Measurements from ENCODE around the gene SLC2A4RG. TPM values are rescaled to one million over a fixed set of nuclear protein-coding genes. Genes with fewer than 3 reads are reported as not detected.

The SLC2A4RG gene
- total RNA-seq, 1 donor from 2014 or later: 47.9 TPM

DNA sequence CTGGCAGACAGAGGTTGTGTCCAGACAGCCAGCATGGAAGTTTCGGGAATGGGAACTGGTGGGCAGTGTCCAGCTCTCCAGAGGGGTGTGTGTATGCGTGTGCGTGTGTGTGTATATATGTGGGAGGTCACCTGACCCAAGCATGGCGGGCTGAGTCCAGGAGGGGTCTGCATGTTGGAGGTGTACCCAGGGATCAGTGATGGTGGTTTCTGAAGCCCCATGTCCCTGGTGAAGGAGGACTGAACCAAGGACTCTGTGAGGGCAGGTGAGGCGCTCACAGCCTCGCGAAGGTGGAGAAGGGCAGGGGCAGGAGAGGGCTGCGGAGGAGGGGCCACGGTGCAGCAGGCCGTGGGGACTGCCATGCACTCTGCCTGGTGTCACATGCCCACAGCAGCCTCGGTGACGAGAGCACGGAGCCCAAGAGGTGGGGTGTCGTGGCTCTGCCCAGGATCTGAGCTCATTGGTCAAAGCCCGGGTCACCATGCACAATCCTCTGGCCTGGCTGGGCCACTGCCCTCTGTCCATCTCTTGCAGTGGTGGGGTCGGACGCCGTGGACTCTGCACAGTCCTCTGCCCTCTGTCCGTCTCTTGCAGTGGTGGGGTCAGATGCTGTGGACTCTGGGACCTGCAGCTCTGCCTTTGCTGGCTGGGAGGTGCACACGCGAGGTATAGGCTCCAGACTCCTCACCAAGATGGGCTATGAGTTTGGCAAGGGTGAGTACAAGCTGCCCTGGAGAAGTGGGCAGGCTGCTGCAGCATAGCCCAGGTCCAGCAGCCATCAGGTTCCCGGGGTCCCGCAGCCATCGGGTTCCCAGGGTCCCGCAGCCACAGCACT is 5.2 kb upstream of the SLC2A4RG start:
- H3K36me3 Mint-ChIP-seq (ENCODE audit: unreplicated experiment): peaks cover 3% of the 10 kb centered on the region
- TF ChIP-seq, protein P1, sequence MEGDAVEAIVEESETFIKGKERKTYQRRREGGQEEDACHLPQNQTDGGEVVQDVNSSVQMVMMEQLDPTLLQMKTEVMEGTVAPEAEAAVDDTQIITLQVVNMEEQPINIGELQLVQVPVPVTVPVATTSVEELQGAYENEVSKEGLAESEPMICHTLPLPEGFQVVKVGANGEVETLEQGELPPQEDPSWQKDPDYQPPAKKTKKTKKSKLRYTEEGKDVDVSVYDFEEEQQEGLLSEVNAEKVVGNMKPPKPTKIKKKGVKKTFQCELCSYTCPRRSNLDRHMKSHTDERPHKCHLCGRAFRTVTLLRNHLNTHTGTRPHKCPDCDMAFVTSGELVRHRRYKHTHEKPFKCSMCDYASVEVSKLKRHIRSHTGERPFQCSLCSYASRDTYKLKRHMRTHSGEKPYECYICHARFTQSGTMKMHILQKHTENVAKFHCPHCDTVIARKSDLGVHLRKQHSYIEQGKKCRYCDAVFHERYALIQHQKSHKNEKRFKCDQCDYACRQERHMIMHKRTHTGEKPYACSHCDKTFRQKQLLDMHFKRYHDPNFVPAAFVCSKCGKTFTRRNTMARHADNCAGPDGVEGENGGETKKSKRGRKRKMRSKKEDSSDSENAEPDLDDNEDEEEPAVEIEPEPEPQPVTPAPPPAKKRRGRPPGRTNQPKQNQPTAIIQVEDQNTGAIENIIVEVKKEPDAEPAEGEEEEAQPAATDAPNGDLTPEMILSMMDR (IDR thresholded peaks at IDR 0.05; ENCODE audit: partially characterized antibody, unreplicated experiment): no peak
- no peak overlapping the region for H3K27ac Mint-ChIP-seq (ENCODE audit: unreplicated experiment)
- peaks cover 11% of the 10 kb centered on the region for H3K27me3 Mint-ChIP-seq (ENCODE audit: unreplicated experiment)
- H3K4me3 Mint-ChIP-seq (ENCODE audit: unreplicated experiment): no peak overlapping the region
- H3K9me3 Mint-ChIP-seq (ENCODE audit: unreplicated experiment): peaks cover 8% of the 10 kb centered on the region
- H3K4me1 Mint-ChIP-seq (ENCODE audit: low read depth, unreplicated experiment): peaks cover 5% of the 10 kb centered on the region
- no peak for DNase-seq

GRCh38 chr20:63734946-63735858 is 4.4 kb upstream of the SLC2A4RG start:
- Mint-ChIP-seq H3K4me3 (ENCODE audit: unreplicated experiment) (no peak overlapping the region), H3K27me3 (ENCODE audit: unreplicated experiment) (peaks cover 11% of the 10 kb centered on the region), H3K9me3 (ENCODE audit: unreplicated experiment) (peaks cover 8% of the 10 kb centered on the region), H3K36me3 (ENCODE audit: unreplicated experiment) (no peaks in the 10 kb centered on the region), H3K27ac (ENCODE audit: unreplicated experiment) (no peak overlapping the region), H3K4me1 (ENCODE audit: low read depth, unreplicated experiment) (peaks cover 5% of the 10 kb centered on the region)
- TF ChIP-seq, protein P1 (IDR thresholded peaks at IDR 0.05; ENCODE audit: partially characterized antibody, unreplicated experiment): no peak
- DNase-seq: no peak

DNA sequence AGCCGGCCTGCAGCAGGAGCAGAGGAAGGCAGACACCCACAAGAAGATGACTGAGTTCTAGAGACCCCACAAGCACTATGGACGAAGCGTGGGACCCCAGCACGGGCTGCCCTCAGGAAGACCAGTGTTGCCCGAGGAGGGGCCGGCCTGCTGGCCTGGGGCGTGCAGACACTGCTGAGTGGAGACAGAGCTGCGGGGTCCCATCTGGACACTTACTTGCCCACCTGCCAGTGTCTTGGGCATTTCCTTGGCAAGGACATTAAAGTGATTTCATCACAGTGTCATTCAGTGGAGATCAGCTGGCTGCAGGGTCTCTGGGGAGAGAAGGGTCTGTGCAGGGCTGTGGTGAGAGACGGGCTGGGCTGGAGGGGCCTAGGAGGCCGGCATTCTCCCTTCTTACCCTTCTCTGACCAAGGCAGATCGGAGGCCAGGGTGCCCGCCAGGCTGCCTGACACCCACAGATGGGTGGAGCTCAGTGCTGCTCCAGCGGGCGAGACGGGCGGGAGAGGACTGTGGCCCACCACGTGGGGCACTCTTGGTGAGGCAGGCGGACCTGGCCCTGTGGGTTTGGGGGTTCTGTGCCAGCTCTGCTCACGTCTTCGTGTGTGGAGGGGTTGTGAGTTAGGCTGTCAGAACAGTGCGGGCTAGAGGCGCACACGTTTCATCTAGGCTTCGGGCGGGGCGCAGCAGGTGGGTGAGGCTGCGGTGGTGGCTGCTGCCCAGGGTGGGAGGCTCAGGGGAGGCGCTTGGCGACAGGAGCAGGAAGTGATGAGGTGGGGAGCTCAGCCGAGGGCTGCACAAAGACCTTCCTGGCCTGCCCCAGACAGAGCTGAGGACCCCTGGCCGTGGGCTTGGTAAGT is 3.5 kb upstream of the SLC2A4RG start, which contains the start of gene LIME1:
Gene LIME1 (plus strand): TSS at position 806 of the 860 bp plus-strand sequence. CDS start 886 bp downstream, outside the sequence.
- H3K27me3 Mint-ChIP-seq (ENCODE audit: unreplicated experiment): peaks cover 11% of the 10 kb centered on the region
- TF ChIP-seq, protein P1 (IDR thresholded peaks at IDR 0.05; ENCODE audit: partially characterized antibody, unreplicated experiment): no peak
- peak within 1 kb of the TSS; percentile 66 for H3K27ac Mint-ChIP-seq (ENCODE audit: unreplicated experiment)
- DNase-seq: peak; percentile 69
- peaks cover 8% of the 10 kb centered on the region for H3K9me3 Mint-ChIP-seq (ENCODE audit: unreplicated experiment)
- H3K36me3 Mint-ChIP-seq (ENCODE audit: unreplicated experiment): no peaks in the 10 kb centered on the region
- peaks cover 5% of the 10 kb centered on the region for H3K4me1 Mint-ChIP-seq (ENCODE audit: low read depth, unreplicated experiment)
- H3K4me3 Mint-ChIP-seq (ENCODE audit: unreplicated experiment): peak within 1 kb of the TSS; percentile 72

DNA sequence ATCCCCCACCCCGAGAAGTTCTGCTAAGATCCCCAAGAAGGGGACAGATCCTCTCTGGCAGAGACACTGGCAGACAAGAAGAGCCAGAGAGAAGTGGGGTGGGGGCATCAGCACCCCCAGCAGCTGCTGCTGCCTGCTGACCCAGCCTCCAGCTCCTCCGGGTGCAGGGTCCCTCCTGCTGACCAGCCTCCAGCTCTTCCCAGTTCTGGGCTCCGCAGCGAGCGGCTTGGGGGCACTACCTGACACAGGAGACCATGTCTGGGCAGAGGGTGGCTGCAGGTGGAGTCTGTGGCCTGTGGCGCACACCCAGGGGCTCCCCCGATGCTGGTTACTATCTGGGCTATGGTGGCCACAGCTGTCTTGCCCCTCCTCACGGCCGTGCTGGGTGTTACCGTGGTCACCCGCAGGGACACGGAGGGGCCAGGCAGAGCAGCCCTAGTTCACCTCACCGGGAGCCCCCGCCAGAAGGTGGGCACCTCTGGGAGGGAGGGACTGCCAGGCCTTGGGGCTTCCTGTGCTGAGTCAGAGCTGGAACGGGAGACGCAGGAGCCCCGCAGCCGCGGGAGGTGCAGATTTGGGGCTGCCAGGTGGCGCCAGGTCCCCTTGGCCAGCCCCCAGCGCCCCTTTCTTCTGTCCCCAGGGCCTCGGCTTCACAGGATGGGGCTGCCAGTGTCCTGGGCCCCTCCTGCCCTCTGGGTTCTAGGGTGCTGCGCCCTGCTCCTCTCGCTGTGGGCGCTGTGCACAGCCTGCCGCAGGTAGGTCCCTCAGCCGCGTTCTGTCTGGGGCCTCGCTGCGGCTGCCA is 2.5 kb upstream of the SLC2A4RG start:
- TF ChIP-seq, protein P1 (IDR thresholded peaks at IDR 0.05; ENCODE audit: partially characterized antibody, unreplicated experiment): no peak
- Mint-ChIP-seq H3K9me3 (ENCODE audit: unreplicated experiment) (peaks cover 8% of the 10 kb centered on the region), H3K4me3 (ENCODE audit: unreplicated experiment) (no peak overlapping the region)

More for the DNA sequence above, 2.5 kb upstream of the SLC2A4RG start:
- Mint-ChIP-seq H3K27me3 (ENCODE audit: unreplicated experiment) (peaks cover 11% of the 10 kb centered on the region), H3K4me1 (ENCODE audit: low read depth, unreplicated experiment) (peaks cover 5% of the 10 kb centered on the region), H3K36me3 (ENCODE audit: unreplicated experiment) (no peaks in the 10 kb centered on the region), H3K27ac (ENCODE audit: unreplicated experiment) (no peak overlapping the region)
- peak; percentile 33 for DNase-seq

Data from glutamatergic neuron (in vitro differentiated cells).